GM12801 (cell line): ENCODE data around the gene CMTM8.

ENCODE experiments used
- TF ChIP-seq, protein P1 (sequence below): IDR thresholded peaks from one replicate; pipeline ENCODE4 v1.5.1; 2011; ENCODE audit warnings: control low read depth; ENCODE audit not compliant: insufficient read length; ENCODE audit errors: extremely low read depth

The CMTM8 gene

DNA sequence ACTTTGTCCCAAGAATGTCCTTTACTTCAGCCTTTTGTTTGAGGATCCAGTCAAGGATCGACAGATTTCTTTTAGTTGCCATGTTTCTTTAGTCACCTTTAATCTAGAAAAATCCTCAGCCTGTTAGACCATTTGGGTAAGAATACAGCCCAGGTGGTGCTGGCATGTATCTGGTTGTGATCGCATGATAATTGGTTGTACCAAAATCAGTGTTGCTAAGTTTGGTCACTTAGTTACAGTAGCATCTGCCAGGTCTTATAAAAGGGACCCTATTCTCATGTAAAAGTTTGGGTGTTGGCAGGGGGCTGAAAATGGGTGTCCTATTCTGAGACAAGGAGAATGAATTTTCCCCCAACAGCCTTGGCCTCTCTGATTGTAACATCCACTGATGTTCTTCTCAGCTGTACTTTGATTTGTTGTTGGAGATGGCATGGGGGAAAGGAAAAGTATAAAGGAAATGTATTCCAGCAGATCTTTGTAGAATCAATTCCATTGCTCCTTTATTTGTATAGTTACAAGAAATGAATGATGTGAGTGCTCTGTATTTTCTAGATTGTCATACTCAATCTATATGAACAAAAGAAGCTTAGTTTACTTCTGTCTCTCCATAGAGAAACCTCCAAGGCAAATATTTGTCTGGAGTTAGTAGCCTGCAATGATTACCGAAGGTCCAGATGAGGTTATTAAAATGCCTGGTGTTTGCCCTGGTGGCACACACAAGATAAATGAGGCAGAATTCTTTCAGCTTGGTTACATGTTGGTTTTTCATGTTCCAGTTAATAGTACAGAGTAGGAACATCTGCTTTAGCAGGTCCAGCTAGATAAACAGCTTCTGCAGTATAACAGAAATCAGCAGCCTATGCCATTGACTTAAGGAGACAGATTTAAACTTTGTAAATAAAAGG lies 65.7 kb downstream of the CMTM8 start:
- TF ChIP-seq, protein P1, sequence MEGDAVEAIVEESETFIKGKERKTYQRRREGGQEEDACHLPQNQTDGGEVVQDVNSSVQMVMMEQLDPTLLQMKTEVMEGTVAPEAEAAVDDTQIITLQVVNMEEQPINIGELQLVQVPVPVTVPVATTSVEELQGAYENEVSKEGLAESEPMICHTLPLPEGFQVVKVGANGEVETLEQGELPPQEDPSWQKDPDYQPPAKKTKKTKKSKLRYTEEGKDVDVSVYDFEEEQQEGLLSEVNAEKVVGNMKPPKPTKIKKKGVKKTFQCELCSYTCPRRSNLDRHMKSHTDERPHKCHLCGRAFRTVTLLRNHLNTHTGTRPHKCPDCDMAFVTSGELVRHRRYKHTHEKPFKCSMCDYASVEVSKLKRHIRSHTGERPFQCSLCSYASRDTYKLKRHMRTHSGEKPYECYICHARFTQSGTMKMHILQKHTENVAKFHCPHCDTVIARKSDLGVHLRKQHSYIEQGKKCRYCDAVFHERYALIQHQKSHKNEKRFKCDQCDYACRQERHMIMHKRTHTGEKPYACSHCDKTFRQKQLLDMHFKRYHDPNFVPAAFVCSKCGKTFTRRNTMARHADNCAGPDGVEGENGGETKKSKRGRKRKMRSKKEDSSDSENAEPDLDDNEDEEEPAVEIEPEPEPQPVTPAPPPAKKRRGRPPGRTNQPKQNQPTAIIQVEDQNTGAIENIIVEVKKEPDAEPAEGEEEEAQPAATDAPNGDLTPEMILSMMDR = no peak

DNA sequence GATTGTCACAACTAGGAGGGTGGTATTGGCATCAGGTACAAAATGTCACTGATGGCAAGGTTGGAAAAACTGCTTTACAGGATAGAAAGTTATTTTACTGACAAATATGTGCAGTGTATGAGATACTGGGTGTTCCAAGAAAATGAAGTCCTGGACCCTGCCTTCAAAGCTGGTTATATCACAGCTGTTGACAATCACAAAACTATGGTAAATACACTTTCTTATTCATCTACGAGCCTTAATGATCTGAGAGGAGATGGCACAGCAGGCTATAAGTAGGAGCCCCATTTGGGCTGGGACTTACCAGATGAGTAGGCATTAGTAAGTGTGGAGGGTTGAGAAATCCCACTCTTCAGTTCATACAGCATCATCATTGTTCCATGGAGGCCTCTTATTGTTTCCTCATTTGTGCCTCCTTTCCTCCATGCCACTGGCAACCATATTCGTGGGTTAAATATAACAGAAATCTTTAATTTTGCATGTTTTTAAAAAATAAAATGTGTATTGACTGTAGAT lies 66.9 kb downstream of the CMTM8 start:
- TF ChIP-seq, protein P1 = no peak

DNA sequence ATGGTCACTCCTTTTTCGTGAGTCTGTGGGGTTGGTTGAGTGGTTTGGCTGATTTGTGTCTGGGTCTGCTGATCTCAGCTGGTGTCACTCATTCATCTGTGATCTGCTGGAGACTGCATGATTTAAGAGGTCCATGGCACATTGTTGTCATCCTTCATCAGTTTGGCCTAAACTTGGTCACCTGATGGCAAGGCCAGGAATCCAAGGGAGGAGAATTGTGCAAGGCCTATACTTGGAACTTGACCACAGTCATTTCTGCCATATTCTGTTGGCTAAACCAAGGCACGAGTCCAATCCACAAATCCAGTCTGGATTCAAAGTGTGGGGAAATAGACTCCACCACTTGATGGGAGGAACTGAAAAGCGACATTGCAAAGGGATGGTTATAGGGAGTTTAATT lies 67.6 kb downstream of the CMTM8 start:
- TF ChIP-seq, protein P1 = no peak

DNA sequence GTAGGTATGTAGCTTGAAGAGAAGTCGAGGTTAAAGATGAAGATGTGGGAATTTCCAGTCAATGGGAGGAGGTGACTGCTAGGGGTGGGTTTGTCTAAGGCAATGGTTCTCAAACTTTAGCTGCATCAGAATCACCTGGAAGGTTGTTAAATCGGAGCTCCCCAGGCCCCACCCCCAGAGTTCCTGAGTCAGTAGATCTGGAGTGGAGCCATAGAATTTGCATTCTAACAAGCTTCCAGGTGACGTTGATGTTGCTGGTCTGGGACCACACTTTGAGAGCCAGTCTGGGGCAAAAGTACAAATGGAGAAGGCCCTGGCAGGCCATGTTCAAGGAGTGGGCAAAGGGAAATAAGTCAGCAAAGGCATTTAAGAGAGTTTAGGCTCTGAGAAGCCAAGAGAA lies 69.1 kb downstream of the CMTM8 start:
- TF ChIP-seq, protein P1 = no peak

DNA sequence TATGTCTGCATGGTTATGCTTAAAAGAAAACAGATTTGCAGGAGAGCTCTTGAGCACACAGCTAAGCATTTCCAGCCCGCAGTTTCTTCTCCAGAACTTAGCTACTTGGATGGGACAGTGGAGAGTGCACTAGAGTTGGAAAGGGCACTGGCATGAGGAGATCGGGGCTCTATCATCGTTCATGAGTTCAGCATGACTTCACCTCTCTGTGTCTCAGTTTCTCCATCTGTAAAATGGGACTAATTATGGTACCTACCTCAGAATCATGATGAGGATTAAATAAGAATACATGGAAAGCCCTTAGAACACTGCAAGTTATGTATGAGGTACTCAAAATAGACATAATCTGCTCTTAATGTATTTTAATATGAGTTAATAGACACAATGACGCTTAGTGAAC lies 69.9 kb downstream of the CMTM8 start:
- TF ChIP-seq, protein P1 = no peak

DNA sequence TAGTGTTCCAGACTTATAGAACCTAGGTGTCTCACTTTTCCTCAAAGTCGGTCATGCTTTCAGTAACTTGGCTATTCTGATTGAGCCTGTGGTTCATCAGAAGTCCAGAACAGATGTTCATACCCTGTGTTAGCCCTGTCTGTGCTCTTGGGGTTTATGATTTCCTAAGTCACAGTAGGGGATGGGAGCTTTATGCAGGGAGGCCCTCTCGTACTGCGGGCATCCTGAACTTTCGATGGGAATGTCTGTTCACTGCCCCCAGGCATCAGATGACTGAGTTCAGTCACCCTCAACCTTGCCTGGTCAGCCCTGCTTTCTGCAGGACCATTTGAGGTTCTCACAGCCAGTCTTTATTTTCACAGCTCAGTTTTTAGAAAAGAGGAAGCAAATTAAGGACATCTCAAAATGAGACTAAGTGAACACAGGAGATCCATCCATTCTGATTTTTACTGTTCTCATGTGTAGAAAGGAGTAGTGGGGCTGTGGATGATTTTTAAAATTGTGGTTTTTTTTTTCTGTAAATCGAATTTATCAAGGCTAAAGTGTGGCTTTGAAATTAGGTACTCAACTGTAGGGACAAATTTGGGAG lies 71.3 kb downstream of the CMTM8 start:
- TF ChIP-seq, protein P1 = no peak

DNA sequence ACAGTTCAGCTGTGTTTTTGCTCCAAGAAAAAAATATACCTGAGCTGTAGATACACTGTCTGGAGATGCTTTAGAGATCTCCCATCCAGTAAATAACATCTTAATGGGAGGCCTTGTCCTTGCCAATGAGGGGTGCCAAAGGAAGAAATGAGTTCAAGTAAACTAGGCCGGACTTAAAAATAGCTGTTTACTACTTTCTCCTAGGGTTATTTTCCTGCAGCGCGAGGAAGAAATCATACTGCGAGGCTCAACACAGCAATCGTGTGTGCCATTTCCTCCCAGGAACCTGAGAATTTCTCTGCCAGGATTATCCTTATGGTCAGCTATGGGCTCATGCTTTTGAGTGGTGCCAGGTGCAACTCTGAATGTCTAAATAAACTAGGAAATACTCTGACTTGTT lies 71.9 kb downstream of the CMTM8 start:
- TF ChIP-seq, protein P1 = no peak
